ENCODE data around the gene CLNS1A. TPM values are rescaled to one million over a fixed set of nuclear protein-coding genes. Genes with fewer than 3 reads are reported as not detected.

CLNS1A gene
- total and polyA plus RNA-seq, 9 of the 15 experiments (the other 6 are each of a cell fraction or from before 2014, with no cell fraction given), result 146 to 472 (median 345) TPM

- TF ChIP-seq, protein P1, sequence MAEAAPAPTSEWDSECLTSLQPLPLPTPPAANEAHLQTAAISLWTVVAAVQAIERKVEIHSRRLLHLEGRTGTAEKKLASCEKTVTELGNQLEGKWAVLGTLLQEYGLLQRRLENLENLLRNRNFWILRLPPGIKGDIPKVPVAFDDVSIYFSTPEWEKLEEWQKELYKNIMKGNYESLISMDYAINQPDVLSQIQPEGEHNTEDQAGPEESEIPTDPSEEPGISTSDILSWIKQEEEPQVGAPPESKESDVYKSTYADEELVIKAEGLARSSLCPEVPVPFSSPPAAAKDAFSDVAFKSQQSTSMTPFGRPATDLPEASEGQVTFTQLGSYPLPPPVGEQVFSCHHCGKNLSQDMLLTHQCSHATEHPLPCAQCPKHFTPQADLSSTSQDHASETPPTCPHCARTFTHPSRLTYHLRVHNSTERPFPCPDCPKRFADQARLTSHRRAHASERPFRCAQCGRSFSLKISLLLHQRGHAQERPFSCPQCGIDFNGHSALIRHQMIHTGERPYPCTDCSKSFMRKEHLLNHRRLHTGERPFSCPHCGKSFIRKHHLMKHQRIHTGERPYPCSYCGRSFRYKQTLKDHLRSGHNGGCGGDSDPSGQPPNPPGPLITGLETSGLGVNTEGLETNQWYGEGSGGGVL (CRISPR knock-in tag; IDR thresholded peaks at IDR 0.05), result peak; percentile 71; the same call in 1 of the 2 replicates
- no peak for TF ChIP-seq NONO (IDR thresholded peaks at IDR 0.05; ENCODE audit: low read depth in 2 of 2, low read length in 1 of 2)
- TF ChIP-seq, protein P2, sequence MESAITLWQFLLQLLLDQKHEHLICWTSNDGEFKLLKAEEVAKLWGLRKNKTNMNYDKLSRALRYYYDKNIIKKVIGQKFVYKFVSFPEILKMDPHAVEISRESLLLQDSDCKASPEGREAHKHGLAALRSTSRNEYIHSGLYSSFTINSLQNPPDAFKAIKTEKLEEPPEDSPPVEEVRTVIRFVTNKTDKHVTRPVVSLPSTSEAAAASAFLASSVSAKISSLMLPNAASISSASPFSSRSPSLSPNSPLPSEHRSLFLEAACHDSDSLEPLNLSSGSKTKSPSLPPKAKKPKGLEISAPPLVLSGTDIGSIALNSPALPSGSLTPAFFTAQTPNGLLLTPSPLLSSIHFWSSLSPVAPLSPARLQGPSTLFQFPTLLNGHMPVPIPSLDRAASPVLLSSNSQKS (CRISPR knock-in tag; IDR thresholded peaks at IDR 0.05), result peak; percentile 80; the same call in 1 of the 2 replicates
- peak; percentile 69 for TF ChIP-seq ILK (tag; IDR thresholded peaks at IDR 0.05; ENCODE audit: borderline replicate concordance, low read depth)
- 0 out of 2 replicates have a peak, but pooled peaks have one; percentile 46 for TF ChIP-seq ZNF212 (CRISPR knock-in tag; IDR thresholded peaks at IDR 0.05)
- 0 out of 2 replicates have a peak, but pooled peaks have one; percentile 35 for TF ChIP-seq GABPA (tag; conservative IDR thresholded peaks at IDR 0.05; ENCODE audit: low read depth)
- TF ChIP-seq TCFL5 (CRISPR knock-in tag; conservative IDR thresholded peaks at IDR 0.05), result peak; percentile 67; the same call in 1 of the 2 replicates
- TF ChIP-seq NFE2 (IDR thresholded peaks at IDR 0.05; ENCODE audit: low read depth), result no peak
- no peak for TF ChIP-seq ZNF717 (CRISPR knock-in tag; IDR thresholded peaks at IDR 0.05)
- TF ChIP-seq, protein P3, sequence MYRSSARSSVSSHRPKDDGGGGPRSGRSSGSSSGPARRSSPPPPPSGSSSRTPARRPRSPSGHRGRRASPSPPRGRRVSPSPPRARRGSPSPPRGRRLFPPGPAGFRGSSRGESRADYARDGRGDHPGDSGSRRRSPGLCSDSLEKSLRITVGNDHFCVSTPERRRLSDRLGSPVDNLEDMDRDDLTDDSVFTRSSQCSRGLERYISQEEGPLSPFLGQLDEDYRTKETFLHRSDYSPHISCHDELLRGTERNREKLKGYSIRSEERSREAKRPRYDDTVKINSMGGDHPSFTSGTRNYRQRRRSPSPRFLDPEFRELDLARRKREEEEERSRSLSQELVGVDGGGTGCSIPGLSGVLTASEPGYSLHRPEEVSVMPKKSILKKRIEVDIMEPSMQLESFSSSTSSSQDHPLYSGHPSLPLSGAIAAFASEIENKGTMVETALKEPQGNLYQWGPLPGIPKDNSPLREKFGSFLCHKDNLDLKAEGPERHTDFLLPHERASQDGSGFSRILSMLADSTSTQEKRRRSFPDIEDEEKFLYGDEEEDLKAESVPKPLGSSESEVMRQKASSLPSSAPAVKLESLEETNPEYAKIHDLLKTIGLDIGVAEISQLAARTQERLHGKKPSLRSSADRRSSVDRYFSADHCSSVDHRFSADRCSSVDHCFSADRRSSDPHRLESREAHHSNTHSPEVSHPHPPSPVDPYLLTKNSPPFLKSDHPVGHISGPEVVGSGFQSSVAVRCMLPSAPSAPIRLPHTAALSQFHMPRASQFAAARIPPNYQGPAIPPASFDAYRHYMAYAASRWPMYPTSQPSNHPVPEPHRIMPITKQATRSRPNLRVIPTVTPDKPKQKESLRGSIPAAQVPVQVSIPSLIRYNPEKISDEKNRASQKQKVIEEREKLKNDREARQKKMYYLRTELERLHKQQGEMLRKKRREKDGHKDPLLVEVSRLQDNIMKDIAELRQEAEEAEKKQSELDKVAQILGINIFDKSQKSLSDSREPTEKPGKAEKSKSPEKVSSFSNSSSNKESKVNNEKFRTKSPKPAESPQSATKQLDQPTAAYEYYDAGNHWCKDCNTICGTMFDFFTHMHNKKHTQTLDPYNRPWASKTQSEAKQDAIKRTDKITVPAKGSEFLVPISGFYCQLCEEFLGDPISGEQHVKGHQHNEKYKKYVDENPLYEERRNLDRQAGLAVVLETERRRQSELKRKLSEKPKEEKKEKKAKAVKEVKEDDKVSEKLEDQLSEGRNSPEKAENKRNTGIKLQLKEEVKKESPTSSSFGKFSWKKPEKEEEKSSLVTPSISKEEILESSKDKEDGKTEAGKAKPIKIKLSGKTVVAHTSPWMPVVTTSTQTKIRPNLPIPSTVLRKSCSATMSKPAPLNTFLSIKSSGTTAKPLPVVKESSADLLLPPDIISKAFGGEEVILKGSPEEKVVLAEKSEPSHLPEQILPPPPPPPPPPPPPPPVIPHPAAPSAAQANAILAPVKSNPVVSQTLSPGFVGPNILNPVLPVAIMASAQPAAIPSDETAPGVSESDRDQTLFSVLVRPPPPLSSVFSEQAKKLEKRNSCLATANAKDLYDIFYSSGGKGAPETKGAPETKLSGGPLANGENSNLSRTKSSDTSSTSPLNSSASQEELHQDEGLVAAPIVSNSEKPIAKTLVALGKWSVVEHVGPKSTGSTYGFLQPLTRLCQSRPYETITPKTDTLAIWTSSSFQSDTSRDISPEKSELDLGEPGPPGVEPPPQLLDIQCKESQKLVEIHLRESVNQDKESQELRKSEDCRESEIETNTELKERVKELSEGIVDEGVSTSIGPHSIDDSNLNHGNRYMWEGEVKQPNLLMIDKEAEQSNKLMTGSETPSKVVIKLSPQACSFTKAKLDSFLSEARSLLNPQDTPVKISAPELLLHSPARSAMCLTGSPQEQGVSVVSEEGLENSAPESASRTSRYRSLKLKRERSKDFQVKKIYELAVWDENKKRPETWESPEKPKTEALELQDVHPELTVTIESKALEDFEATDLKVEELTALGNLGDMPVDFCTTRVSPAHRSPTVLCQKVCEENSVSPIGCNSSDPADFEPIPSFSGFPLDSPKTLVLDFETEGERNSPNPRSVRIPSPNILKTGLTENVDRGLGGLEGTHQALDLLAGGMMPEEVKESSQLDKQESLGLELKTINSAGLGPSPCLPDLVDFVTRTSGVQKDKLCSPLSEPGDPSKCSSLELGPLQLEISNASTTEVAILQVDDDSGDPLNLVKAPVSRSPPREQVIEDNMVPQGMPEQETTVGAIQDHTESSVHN (IDR thresholded peaks at IDR 0.05; ENCODE audit: borderline replicate concordance in 1 of 2, low read depth in 1 of 2), result no peak
- TF ChIP-seq NR2C1 (IDR thresholded peaks at IDR 0.05), result no peak
- TF ChIP-seq NR2C1 (tag; IDR thresholded peaks at IDR 0.05), result peak; percentile 84
- no peak for TF ChIP-seq HNRNPH1 (optimal IDR thresholded peaks at IDR 0.05; ENCODE audit: low read depth, low read length)
- TF ChIP-seq, protein P4, sequence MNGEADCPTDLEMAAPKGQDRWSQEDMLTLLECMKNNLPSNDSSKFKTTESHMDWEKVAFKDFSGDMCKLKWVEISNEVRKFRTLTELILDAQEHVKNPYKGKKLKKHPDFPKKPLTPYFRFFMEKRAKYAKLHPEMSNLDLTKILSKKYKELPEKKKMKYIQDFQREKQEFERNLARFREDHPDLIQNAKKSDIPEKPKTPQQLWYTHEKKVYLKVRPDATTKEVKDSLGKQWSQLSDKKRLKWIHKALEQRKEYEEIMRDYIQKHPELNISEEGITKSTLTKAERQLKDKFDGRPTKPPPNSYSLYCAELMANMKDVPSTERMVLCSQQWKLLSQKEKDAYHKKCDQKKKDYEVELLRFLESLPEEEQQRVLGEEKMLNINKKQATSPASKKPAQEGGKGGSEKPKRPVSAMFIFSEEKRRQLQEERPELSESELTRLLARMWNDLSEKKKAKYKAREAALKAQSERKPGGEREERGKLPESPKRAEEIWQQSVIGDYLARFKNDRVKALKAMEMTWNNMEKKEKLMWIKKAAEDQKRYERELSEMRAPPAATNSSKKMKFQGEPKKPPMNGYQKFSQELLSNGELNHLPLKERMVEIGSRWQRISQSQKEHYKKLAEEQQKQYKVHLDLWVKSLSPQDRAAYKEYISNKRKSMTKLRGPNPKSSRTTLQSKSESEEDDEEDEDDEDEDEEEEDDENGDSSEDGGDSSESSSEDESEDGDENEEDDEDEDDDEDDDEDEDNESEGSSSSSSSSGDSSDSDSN (IDR thresholded peaks at IDR 0.05; ENCODE audit: borderline replicate concordance in 1 of 2, low read depth in 2 of 2, low read length in 2 of 2), result no peak
Measured at GRCh38 chr11:77644887-77645286, 7.3 kb upstream of the CLNS1A start (continued).

All from K562 (cell line).